IMR-90 (cell line): ENCODE data around the gene LRRC4C. TPM values are rescaled to one million over a fixed set of nuclear protein-coding genes. Genes with fewer than 3 reads are reported as not detected.

ENCODE experiments used
- ATAC-seq: fragments of 200-7000 bp; cut with Tn5 transposase; 2 replicates; pipeline ENCODE4 v1.9.1; 2020; ENCODE audit warnings: low read depth, mild to moderate bottlenecking, moderate library complexity
- BruUV-seq: library from RNA; stranded (reverse); fragments of 400-500 nt; replicated peaks from 2 replicates; lab custom pipeline; 2021; lab: Mats Ljungman, UMichigan
- CTCF ChIA-PET: fragments of 300-600 bp; formaldehyde crosslinking; extraction: SDS; loops from one replicate; lab custom pipeline; 2021; ENCODE audit warnings: antibody characterized with exemption; lab: Yijun Ruan, JAX
- POLR2A ChIA-PET: fragments of 300-600 bp; sonication (Branson Sonifier 250); formaldehyde crosslinking; loops from one replicate; lab custom pipeline; 2022; ENCODE audit warnings: antibody characterized with exemption; ENCODE audit not compliant: unreplicated experiment; lab: Charles Lee
- DNase-seq: peaks from one replicate; pipeline ENCODE4 v3.0.0; 2013
- H2AFZ ChIP-seq: replicated peaks from 2 replicates; pipeline ENCODE3; 2013; ENCODE audit warnings: low read length, mild to moderate bottlenecking; ENCODE audit not compliant: poor library complexity
- H2AK5ac ChIP-seq: 2 replicates; pipeline ENCODE4 v1.6.1; 2013; ENCODE audit warnings: low read depth, low read length, inconsistent platforms
- H2AK9ac ChIP-seq: replicated peaks from 2 replicates; pipeline ENCODE3; 2013; ENCODE audit warnings: mild to moderate bottlenecking, low read depth, low read length, moderate library complexity; ENCODE audit not compliant: poor library complexity
- H2BK120ac ChIP-seq: 2 replicates; pipeline ENCODE4 v1.6.1; 2013; ENCODE audit warnings: low read depth, low read length, inconsistent platforms
- H2BK15ac ChIP-seq: 3 replicates; pipeline ENCODE4 v1.6.1; 2013; ENCODE audit warnings: low read depth, low read length, inconsistent platforms
- H2BK20ac ChIP-seq: 2 replicates; pipeline ENCODE4 v1.6.1; 2013; ENCODE audit warnings: low read depth, mild to moderate bottlenecking, inconsistent platforms, low read length, moderate library complexity
- H2BK5ac ChIP-seq: 2 replicates; pipeline ENCODE4 v1.6.1; 2013; ENCODE audit warnings: mild to moderate bottlenecking, low read depth, low read length, inconsistent platforms; ENCODE audit not compliant: poor library complexity, severe bottlenecking
- H3K14ac ChIP-seq: replicated peaks from 2 replicates; pipeline ENCODE4 v1.6.1; 2013; ENCODE audit warnings: low read depth, low read length, inconsistent platforms
- H3K18ac ChIP-seq: 2 replicates; pipeline ENCODE4 v1.6.1; 2013; ENCODE audit warnings: low read depth, low read length, control low read depth
- H3K23ac ChIP-seq: 2 replicates; pipeline ENCODE4 v1.6.1; 2013; ENCODE audit warnings: low read depth, low read length, inconsistent platforms
- H3K27ac ChIP-seq: 2 replicates; pipeline ENCODE4 v1.5.1; 2013; ENCODE audit warnings: mild to moderate bottlenecking, control low read depth, low read length; ENCODE audit not compliant: insufficient read depth
- H3K27me3 ChIP-seq: 2 replicates; pipeline ENCODE4 v1.6.1; 2013; ENCODE audit warnings: low read length; ENCODE audit not compliant: control insufficient read depth, insufficient read depth
- H3K36me3 ChIP-seq: 2 replicates; pipeline ENCODE4 v1.6.1; 2013; ENCODE audit warnings: low read length, mixed read lengths; ENCODE audit not compliant: control insufficient read depth, insufficient read depth
- H3K4ac ChIP-seq: 2 replicates; pipeline ENCODE4 v1.6.1; 2013; ENCODE audit warnings: low read depth, low read length, inconsistent platforms
- H3K4me1 ChIP-seq: 2 replicates; pipeline ENCODE4 v1.6.1; 2013; ENCODE audit warnings: low read length, mixed read lengths; ENCODE audit not compliant: control insufficient read depth, insufficient read depth
- H3K4me2 ChIP-seq: 2 replicates; pipeline ENCODE4 v1.6.1; 2013; ENCODE audit warnings: low read depth, mild to moderate bottlenecking, control low read depth, low read length, moderate library complexity
- H3K4me3 ChIP-seq: 2 replicates; pipeline ENCODE4 v1.5.1; 2013; ENCODE audit warnings: low read depth, mild to moderate bottlenecking, control low read depth, low read length, moderate library complexity; ENCODE audit not compliant: insufficient read depth
- H3K56ac ChIP-seq: 2 replicates; pipeline ENCODE4 v1.6.1; 2013; ENCODE audit warnings: low read length, inconsistent platforms; ENCODE audit not compliant: insufficient read depth; ENCODE audit errors: extremely low read depth
- H3K79me1 ChIP-seq, 2 experiments: 2 replicates each; pipeline ENCODE4 v1.6.1; 2013; ENCODE audit warnings: low read length in 2 of 2, inconsistent platforms in 1 of 2, low read depth in 1 of 2
- H3K9ac ChIP-seq: 2 replicates; pipeline ENCODE4 v1.6.1; 2013; ENCODE audit warnings: low read depth, low read length, control low read depth
- H3K9me1 ChIP-seq: 2 replicates; pipeline ENCODE4 v1.6.1; 2013; ENCODE audit warnings: low read length, inconsistent platforms; ENCODE audit not compliant: insufficient read depth
- H3K9me3 ChIP-seq: 2 replicates; pipeline ENCODE4 v1.6.1; 2013; ENCODE audit warnings: low read length; ENCODE audit not compliant: control insufficient read depth, insufficient read depth
- H4K20me1 ChIP-seq: 2 replicates; pipeline ENCODE4 v1.6.1; 2013; ENCODE audit warnings: low read length, inconsistent platforms; ENCODE audit not compliant: insufficient read depth
- H4K5ac ChIP-seq: 2 replicates; pipeline ENCODE4 v1.6.1; 2013; ENCODE audit warnings: mild to moderate bottlenecking, low read depth, low read length, control low read depth
- H4K8ac ChIP-seq, 2 experiments: 2 replicates each; pipeline ENCODE4 v1.6.1; 2013; ENCODE audit warnings: low read depth in 2 of 2, low read length in 2 of 2, control low read depth in 1 of 2, inconsistent platforms in 1 of 2
- H4K91ac ChIP-seq: 2 replicates; pipeline ENCODE4 v1.6.1; 2013; ENCODE audit warnings: low read depth, low read length, inconsistent platforms; ENCODE audit not compliant: insufficient read depth
- BHLHE40 ChIP-seq: fragments of 150-350 bp; IDR thresholded peaks from 2 replicates; pipeline ENCODE4 v1.6.1; 2016; ENCODE audit warnings: mild to moderate bottlenecking, low read depth, low read length
- FOS ChIP-seq: fragments of 150-350 bp; IDR thresholded peaks from 2 replicates; pipeline ENCODE4 v1.6.1; 2016; ENCODE audit warnings: low read depth, low read length
- MXI1 ChIP-seq: IDR thresholded peaks from 2 replicates; pipeline ENCODE4 v1.6.1; 2012; ENCODE audit warnings: low read depth, mild to moderate bottlenecking, low read length, moderate library complexity, borderline replicate concordance
- RCOR1 ChIP-seq: IDR thresholded peaks from 2 replicates; pipeline ENCODE4 v1.6.1; 2012; ENCODE audit warnings: mild to moderate bottlenecking, low read length, improper control_type of control experiment; ENCODE audit not compliant: insufficient replicate concordance
- SMC3 ChIP-seq: fragments of 150-350 bp; IDR thresholded peaks from 2 replicates; pipeline ENCODE4 v1.6.1; 2016; ENCODE audit warnings: low read depth, mild to moderate bottlenecking, antibody characterized with exemption, low read length, moderate library complexity
- WGBS, 2 experiments: methylation state at CpG; one replicate each; pipeline versions ENCODE4 v1.1.5 to v1.1.7; 2013; ENCODE audit warnings: missing lambda C conversion rate in 2 of 2; ENCODE audit not compliant: insufficient read length in 1 of 2; ENCODE audit errors: extremely low coverage in 2 of 2; 5-methylcytosine and 5-hydroxymethylcytosine counted together
- dilution Hi-C: fragments of 300-500 bp; cut with HindIII; formaldehyde crosslinking; loops from one replicate; pipeline ENCODE4 v1.14.3; 2018; ENCODE audit warnings: low sequenced_read_pairs; ENCODE audit not compliant: unreplicated experiment
- in situ Hi-C: fragments of 300-500 bp; cut with MboI; formaldehyde crosslinking; loops from 3 replicates; pipeline ENCODE4 v1.14.3; 2019; ENCODE audit warnings: low sequenced_read_pairs, inconsistent platforms, mixed read lengths
- intact Hi-C: fragments of 100-400 bp; cut with micrococcal nuclease; formaldehyde crosslinking; loops from 2 replicates; pipeline ENCODE4 v1.10.0; 2022
- polyA plus RNA-seq, 3 experiments: library from polyadenylated mRNA; depleted of rRNA; stranded (reverse); fragments of >200 nt; gene quantifications; 2 replicates each; pipeline ENCODE4 v1.2.3, GENCODE V29; 2012; ENCODE audit warnings: low replicate concordance in 1 of 3
- total RNA-seq: library from RNA; depleted of rRNA; stranded (reverse); fragments of >200 nt; gene quantifications from 2 replicates; pipeline ENCODE4 v1.2.3, GENCODE V29; 2012
- TF ChIP-seq, protein P1 (sequence below): fragments of 150-350 bp; IDR thresholded peaks from 2 replicates; pipeline ENCODE4 v1.6.1; 2017; ENCODE audit warnings: mild to moderate bottlenecking, antibody characterized with exemption, low read length, low read depth

Gene LRRC4C
- total and polyA plus RNA-seq, 2 of the 4 experiments (the other 2 are of a cell fraction) = under 0.01 to 0.03 TPM

DNA sequence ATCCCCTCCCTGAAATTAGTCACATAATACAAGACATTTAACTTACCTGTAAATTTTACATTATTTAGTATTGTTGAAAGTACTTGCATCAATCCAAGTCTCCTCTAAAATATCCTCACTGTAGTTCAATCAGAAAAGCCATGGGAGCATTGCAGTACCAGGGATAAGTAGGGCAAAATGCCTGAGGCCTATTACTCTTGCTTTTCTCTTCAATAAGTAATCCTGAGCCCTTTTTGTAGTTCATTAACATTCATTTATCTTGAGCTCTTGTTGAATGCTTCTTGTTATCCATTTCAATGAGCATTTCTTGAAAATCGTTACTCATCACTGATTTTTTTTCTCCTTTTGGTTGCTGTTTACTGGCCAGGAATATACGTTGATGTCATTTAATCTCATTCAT, 414.7 kb downstream of the LRRC4C start:
- WGBS, 2 experiments = no CpG with 5 or more reads among the region's 2 CpGs
- dilution Hi-C loops (no loop called here), in situ Hi-C loops (no loop called here), intact Hi-C loops (no loop called here)
- no peak overlapping the region for H4K91ac ChIP-seq
- POLR2A ChIA-PET = no interaction called here
- H3K4me3 ChIP-seq = no peak overlapping the region
- H2AK5ac ChIP-seq = no peak overlapping the region
- CTCF ChIA-PET = no interaction called here
- H3K23ac ChIP-seq = no peak overlapping the region
- TF ChIP-seq BHLHE40 = no peak
- no peak for TF ChIP-seq MXI1
- no peak for TF ChIP-seq RCOR1
- TF ChIP-seq FOS = no peak
- no peak for TF ChIP-seq SMC3
- TF ChIP-seq, protein P1, sequence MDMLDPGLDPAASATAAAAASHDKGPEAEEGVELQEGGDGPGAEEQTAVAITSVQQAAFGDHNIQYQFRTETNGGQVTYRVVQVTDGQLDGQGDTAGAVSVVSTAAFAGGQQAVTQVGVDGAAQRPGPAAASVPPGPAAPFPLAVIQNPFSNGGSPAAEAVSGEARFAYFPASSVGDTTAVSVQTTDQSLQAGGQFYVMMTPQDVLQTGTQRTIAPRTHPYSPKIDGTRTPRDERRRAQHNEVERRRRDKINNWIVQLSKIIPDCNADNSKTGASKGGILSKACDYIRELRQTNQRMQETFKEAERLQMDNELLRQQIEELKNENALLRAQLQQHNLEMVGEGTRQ = no peak
- H3K27me3 ChIP-seq = no peaks in the 10 kb centered on the region
- no peak overlapping the region for H2AK9ac ChIP-seq
- no peak overlapping the region for H2BK20ac ChIP-seq
- no peak overlapping the region for H2BK120ac ChIP-seq
- H3K9ac ChIP-seq = no peak overlapping the region
- ATAC-seq (no peak), DNase-seq (no peak)
- no peak overlapping the region for H3K18ac ChIP-seq
- no peak overlapping the region for H3K14ac ChIP-seq
- H2BK15ac ChIP-seq = no peak overlapping the region
- no peak overlapping the region for H3K4ac ChIP-seq
- no peak overlapping the region for H4K8ac ChIP-seq
- H3K56ac ChIP-seq = no peak overlapping the region
- no TSS peak for BruUV-seq
- no peak overlapping the region for H2AFZ ChIP-seq
- H2BK5ac ChIP-seq = no peak overlapping the region
- H4K20me1 ChIP-seq = no peaks in the 10 kb centered on the region
- H3K4me1 ChIP-seq = no peaks in the 10 kb centered on the region
- peaks cover 3% of the 10 kb centered on the region; the same call in 1 of the 2 replicates for H3K9me3 ChIP-seq
- no peak overlapping the region for H3K4me2 ChIP-seq
- no peaks in the 10 kb centered on the region for H3K36me3 ChIP-seq
- no peak overlapping the region for H3K27ac ChIP-seq
- H4K5ac ChIP-seq = no peak overlapping the region
- no peaks in the 10 kb centered on the region for H3K9me1 ChIP-seq
- no peaks in the 10 kb centered on the region for H3K79me1 ChIP-seq
